ENCODE data around the gene POPDC3. TPM values are rescaled to one million over a fixed set of nuclear protein-coding genes. Genes with fewer than 3 reads are reported as not detected.
"Not testable (repeated sequence)": the region's sequence is repeated elsewhere in the genome, so short reads cannot be mapped to it uniquely, and the experiment has no call there.

Gene POPDC3, protein sequence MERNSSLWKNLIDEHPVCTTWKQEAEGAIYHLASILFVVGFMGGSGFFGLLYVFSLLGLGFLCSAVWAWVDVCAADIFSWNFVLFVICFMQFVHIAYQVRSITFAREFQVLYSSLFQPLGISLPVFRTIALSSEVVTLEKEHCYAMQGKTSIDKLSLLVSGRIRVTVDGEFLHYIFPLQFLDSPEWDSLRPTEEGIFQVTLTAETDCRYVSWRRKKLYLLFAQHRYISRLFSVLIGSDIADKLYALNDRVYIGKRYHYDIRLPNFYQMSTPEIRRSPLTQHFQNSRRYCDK
- polyA plus RNA-seq (2013, experiment 1 of 2; ENCODE audit: insufficient read length): 43.1 TPM
- polyA plus RNA-seq (2013, experiment 2 of 2; ENCODE audit: insufficient read length): 45.9 TPM

DNA sequence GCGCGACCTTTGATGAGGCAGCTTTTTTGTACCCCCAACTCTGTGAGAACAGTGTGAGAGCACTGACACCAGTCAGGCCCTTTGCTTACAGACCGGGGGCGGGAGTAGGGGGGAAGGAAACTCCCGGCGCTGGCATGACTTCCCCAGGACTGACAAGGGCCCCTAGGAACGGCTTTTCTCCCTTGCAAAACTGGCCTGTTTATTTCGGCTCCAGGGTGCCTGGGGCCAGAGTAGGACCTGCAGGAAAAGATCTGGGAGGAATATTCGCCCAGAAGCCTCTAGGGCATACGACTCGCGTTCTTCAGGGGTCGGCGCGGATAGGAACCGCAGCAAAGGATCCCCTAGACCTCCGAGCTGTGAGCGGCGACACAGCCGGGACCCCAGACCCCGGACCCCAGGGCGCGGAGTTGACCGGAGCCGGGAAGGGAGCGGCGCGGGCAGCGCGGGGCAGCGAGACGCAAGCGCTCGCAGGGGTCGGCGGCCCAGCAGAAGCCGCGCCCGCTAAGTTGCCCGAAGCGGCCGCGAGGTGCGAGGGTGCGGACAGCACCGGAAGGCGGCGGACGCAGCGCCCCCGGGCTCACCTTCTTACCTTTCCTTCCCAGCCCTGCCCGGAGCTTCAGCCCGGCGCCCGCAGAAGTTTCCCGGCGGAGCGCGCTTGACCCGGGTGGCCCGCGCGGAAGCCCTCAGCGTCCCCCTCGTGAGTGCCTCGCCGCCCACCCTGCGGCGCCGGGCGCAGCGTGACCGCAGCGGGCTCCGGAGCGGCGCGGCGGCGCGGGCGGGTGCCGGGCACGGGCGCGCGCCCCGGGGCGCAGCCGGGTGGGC lies at the start of gene POPDC3:
TSS of gene POPDC3 (minus strand) at position 771 of the 822 bp plus-strand sequence. CDS start 18,105 bp downstream, outside the sequence.
- peak; percentile 50 for DNase-seq

- no peak for DNase-seq
These were observed 47.5 kb upstream of the POPDC3 start for GRCh38 chr6:105227295-105227767.

- DNase-seq: peak; percentile 49
These were observed 46.9 kb upstream of the POPDC3 start for GRCh38 chr6:105226598-105227294.

DNA sequence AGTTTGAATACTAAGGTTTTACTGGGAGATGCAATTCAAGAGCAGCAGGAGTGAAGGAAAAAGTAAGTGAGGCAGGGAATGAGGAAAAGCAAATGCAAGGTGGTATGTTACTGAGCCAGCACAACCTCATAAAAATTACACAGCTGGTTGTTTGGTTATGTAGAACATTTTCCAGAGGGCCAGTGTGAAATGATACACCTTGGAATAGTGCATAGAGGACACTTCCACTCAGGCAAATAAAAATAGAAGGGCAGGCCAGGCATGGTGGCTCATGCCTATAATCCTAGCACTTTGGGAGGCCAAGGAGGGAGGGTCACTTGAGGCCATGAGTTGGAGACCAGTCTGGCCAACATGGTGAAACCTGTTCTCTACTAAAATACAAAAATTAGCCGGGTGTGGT lies 43.4 kb upstream of the POPDC3 start:
- no peak for DNase-seq

GRCh38 chr6:105221219-105221618 lies 41.4 kb upstream of the POPDC3 start:
- DNase-seq: not testable (repeated sequence)

- no peak for DNase-seq
These were observed 40.4 kb upstream of the POPDC3 start for GRCh38 chr6:105220186-105220585.

- not testable (repeated sequence) for DNase-seq
These were observed 39.4 kb upstream of the POPDC3 start for GRCh38 chr6:105219218-105219617.

GRCh38 chr6:105215506-105215905 lies 35.7 kb upstream of the POPDC3 start:
- peak; percentile 62 for DNase-seq

DNA sequence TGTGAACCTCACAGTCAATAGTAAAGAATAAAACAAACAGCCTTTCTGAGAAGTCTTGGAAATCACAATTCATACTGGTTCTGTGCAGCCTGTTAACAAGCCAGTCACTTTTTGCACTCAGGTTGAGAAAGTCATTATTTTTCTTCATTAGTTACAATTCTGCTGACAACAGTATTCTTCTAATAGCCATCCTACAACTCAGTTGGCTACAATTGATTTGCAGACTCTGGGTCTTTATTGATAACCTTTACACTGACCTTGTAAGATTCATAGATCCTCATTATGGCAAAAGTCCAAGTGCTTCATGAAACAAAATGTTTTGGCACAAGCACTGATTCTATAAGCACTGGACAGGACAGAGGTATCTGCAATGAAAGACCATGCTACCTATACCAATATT lies 34.9 kb upstream of the POPDC3 start:
- DNase-seq: no peak

DNA sequence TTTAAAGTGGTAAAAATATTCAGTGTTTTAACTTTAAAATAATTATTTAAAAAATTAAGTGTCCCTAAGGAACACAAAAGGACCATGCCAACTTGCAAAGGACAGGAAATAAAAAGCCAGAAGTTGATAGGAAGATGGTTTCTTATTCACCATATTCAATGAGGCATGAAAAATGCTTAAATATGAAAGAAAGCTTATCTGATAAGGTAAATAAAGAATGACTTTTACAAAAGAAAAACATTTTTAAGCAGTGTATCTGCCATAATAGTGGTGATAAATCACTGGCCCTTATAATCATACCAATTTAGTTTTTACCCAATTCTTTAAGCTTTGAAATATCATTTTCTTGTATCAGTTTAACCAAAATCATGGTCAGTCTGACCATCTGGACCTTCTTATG lies 33.5 kb upstream of the POPDC3 start:
- no peak for DNase-seq

- DNase-seq: no peak
These were observed 32.8 kb upstream of the POPDC3 start for GRCh38 chr6:105212587-105212986.

DNA sequence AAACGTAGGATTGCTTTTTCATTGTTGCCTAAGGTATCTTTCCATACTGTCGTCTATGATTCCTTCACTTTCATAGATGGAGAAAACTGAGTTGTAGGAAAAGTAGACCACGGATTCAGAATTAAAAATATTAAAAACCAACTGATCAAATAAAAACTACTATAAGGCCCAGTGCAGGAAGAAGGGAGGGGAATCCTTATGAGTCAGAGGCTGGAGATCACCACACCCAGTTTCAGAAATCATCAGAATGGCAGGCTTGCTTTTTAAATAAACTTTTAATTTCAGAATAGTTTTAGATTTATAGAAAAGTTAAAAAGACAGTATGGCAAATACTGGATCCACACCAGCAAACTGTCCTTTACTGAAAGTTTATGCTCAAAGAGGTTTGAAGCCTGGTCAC lies 32.0 kb upstream of the POPDC3 start:
- no peak for DNase-seq

DNA sequence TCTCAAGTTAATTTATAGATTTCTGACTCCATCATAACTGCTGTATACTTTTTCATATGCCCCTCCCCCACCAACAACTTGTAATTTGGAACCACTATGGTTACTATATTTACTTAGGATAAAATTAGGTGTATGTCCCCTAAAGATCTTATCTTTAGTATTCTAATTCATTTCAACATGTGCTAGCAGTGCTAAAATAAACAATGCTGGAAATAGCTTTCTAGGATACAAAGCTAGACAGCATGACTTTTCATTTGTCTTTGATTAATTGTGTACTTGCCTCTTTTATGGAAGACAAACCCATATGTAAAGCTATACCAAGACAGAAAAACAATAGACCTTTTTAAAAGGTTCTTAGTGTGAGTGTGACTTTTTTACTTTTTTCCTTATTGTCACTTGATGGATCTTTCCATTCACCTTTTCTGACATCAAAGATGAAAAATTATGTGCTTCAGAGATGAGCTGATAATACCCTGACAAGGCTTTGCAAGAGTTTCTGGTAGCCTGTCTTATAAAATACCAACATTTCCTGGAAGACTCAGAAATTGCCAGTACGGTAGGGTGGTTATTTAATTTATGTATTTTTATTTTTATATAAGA lies 31.2 kb upstream of the POPDC3 start:
- DNase-seq: peak; percentile 38

DNA sequence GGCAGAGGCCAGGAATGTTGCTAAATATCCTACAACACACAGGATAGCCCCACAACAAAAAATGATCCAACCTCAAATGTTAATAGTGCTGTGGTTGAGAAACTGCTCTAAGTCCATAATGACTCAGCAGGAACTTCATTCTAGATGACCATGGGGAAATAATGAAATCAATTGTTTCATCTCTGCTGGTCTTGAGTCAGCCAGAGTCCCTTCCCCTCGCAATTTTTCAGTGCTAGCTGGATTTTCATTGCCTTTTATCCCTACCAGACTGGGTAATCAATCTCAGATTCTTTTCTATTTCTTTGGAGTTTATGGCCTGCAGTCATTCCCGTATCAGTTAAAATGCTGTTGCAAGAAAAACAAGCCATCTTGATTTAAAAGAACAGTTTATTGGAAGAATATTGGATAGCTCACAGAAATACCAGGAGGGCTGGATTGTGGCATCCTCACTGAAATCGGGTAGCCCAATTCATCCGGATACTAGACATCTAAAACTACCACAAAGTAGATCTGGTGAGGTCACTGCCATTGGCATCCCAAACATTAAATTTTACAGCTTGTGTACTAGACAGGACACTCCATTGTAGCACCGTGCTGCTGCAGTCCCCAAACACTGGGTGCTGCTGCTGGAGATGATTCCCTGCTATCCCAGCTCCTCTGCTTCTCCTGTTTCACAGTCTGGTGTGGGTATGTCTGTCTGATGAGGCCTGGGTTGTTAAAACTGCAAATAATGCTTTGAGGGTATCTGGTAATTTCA lies 30.3 kb upstream of the POPDC3 start:
- DNase-seq: peak; percentile 89

- DNase-seq: peak; percentile 50
These were observed 27.9 kb upstream of the POPDC3 start for GRCh38 chr6:105207524-105208269.

GRCh38 chr6:105204768-105205167 lies 25.0 kb upstream of the POPDC3 start:
- DNase-seq: no peak

DNA sequence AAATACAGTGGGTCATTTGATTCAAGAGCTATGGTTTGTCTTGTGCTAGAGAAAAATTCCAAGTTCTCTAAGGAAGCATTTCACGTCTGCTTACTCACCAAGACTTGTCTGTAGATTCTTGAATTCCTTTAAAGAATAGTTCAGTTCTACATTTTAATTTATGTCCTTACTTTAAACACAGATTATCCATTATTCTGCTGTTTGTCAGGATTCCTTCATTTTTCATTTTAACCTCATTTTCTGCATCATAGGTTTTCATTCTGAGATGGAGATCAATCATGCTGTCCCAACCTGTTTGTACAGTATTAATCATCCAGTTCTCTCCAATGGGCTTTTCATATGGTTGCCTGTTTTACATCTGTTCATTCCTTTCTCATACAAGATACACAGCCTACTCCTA lies 24.5 kb upstream of the POPDC3 start:
- peak; percentile 95 for DNase-seq

DNA sequence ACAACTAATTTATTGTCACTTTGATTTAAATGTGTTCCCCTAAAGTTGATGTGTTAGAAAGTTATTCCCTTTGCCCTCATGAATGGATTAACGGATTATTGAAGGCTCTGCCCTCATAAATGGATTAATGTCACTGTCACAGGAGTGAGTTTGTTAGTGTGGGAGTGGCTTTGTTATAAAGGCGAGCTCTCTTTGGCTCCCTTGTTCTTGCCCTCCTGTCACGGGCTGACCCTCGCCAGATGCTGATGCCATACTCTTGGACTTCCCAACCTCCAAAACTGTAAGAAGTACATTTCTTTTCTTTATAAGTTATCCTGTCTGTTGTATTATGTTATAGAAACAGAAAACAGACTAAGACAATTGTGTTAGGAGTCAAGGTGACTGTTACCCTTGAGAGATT lies 22.7 kb upstream of the POPDC3 start:
- DNase-seq: no peak

- peak; percentile 62 for DNase-seq
These were observed 20.4 kb upstream of the POPDC3 start for GRCh38 chr6:105200133-105200730.

GRCh38 chr6:105199711-105200110 lies 19.9 kb upstream of the POPDC3 start:
- DNase-seq: no peak

- peak; percentile 45 for DNase-seq
These were observed 16.3 kb upstream of the POPDC3 start for GRCh38 chr6:105196076-105196475.
